ENCODE measurements around the gene MAP2K1.

MAP2K1 gene

DNA sequence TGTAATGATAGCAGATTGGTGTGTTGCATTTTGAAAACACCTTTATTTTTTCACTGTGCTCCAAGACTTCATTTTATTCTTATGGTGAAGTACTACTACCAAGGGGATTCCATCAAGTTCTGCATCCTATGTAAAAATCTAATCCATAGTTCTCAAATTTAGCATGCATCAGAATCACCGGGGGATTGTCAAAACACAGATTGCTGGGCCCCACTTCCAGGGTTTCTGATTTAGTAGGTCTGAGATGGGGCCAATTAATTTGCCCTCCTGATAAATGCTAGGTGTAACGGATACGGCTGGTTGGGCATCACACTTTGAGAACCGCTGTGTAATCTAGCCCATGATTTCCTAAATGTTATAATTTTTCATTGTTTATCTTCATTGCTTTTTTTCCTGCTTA, 119.1 kb downstream of the MAP2K1 start:
- DNase-seq: no peak

DNA sequence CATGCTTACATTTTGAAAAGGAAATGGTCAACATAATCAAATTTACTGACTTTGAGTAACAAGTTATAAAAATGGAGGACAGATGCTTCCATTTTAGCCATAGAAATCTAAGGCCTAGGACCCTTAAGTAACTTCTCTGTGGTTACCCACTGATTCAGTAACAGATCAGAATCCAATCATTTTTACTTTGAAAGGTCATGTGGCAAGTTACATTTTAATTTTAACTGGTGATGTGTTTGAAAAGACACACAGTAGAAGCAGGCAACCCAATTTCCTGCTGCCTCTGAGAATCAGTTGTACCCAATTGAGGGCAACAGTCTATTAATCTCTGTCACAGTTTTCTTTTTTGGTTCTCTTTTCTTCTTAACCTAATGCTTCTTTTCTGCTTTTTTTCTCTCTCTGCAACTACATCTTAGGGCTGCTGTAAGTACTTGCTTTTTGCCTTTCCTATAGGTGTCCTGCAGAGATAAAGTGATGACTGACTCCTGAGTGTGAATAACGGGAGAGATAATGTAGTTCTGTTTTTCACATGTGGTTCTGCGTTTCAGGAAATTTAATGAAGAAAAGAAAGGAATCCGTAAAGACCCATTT, 121.7 kb downstream of the MAP2K1 start:
- DNase-seq: no peak

DNA sequence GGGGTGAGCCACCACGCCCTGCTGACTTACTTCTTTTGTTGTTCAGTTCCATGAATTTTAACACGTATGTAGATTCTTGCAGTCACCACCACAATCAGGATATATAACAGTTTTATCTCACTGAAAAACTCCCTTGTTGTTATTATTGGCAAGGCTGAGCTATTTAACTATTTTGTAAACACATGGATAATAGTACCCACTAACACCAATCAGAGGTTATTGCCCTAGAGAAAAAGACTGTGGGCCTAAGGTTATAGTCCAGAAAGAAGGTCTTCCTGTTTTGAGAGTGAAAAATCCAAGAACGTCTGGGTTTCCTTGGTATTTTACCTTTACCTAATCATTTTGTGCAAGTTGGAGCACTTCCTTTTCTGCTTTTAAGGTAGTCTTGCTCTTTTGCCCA, 127.9 kb downstream of the MAP2K1 start:
- DNase-seq: no peak

DNA sequence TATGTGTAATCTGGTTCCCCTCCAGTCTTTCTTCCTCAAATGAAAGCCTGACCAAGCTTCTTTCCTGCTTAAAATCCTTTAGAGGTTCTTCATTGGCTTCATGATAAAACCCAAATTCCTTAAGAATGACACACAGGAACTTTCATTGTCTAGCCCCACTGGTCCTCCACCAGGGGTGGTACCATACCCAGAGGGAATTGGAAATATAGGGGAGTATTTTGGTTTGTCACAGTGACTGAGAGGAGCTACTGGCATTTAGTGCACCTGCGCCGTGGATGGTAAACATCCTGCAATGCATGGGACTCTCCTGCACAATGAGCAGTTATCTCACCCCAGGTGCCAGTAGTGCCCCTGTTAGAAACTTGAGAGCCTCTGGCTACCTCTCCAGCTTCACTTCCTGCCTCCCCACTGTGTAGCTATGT, 129.2 kb downstream of the MAP2K1 start:
- DNase-seq: no peak

DNA sequence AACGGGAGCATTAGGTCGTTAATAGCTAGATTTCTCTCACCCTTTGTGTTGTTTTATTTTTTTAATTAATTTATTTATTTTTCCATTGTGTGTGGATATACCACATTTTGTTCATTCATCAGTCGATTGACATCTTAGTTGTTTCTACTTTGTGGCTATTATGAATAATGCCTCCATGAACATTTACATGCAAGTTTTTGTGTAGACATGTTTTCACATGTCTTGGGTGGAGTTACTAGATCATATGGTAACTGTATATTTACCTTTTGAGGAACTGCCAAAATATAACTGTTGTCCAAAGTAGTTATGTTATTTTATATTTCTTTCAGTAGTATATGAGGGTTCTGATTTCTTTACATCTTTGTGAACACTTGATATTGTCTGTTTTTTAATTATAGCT, 137.2 kb downstream of the MAP2K1 start:
- DNase-seq: no peak

DNA sequence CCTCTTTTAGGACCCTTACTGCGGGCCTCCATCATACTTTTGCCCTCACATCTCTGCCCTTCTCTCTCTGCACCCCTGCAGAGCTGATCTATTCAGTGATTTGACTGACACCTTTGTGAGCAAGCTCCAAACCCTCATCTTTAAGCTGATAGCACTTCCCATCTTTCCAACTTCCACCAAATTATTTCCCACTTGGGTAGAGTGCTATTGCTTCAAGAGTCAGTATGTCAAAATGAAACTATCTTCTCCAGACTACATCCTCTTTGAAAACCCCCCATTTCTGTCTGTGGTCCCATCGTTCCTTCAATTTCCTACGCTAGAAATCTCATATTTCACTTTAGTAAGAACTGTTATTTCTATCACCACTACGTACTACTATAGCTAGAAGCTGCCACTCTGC, 138.1 kb downstream of the MAP2K1 start:
- DNase-seq: no peak

DNA sequence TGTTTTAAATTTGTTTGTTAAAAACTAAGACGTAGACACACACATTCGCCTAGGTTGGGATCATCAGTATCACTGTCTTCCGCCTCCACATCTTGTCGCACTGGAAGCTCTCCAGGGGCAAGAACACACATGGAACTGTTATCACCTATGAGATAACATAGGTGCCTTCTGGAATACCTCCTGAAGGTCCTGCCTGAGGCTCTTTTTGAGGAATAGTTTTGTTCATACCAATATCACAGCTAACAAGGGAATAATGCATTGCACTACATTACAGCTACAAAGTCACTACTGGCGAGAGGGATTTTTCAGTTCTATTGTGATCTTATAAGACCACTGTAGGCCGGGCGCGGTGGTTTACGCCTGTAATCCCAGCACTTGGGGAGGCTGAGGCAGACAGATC, 148.3 kb downstream of the MAP2K1 start:
- DNase-seq: no peak
